Naive B cell (primary cell): Measurements from ENCODE around the gene UBXN11. TPM values are rescaled to one million over a fixed set of nuclear protein-coding genes. Genes with fewer than 3 reads are reported as not detected.
"Not testable (repeated sequence)": the region's sequence is repeated elsewhere in the genome, so short reads cannot be mapped to it uniquely, and the experiment has no call there.

Experiments
- ATAC-seq, 2 donors: fragments of 150-1000 bp; cut with Tn5 transposase; 2 replicates each; pipeline ENCODE4 v1.10.0; 2021; ENCODE audit warnings: low read depth in 2 of 2, mild to moderate bottlenecking in 2 of 2, moderate library complexity in 2 of 2
- DNase-seq: peaks from one replicate; pipeline ENCODE4 v3.0.0; 2022
- H3K27ac Mint-ChIP-seq, 6 donors: one replicate each; pipeline ENCODE4 v1.8.0; 2020 to 2022; ENCODE audit warnings: mild to moderate bottlenecking in 6 of 6, mixed read lengths in 6 of 6, moderate library complexity in 5 of 6, inconsistent platforms in 2 of 6
- H3K27me3 Mint-ChIP-seq, 3 donors: one replicate each; pipeline ENCODE4 v1.8.0; 2021 to 2022; ENCODE audit warnings: mixed read lengths in 3 of 3, mild to moderate bottlenecking in 1 of 3
- H3K36me3 Mint-ChIP-seq, 2 donors: one replicate each; pipeline ENCODE4 v1.8.0; 2020 to 2022; ENCODE audit warnings: mixed read lengths in 2 of 2, inconsistent platforms in 1 of 2, mild to moderate bottlenecking in 1 of 2
- H3K4me1 Mint-ChIP-seq, 3 donors: one replicate each; pipeline ENCODE4 v1.8.0; 2020 to 2022; ENCODE audit warnings: mixed read lengths in 3 of 3, inconsistent platforms in 1 of 3, mild to moderate bottlenecking in 1 of 3, moderate library complexity in 1 of 3
- H3K4me3 Mint-ChIP-seq, 8 donors: one replicate each; pipeline ENCODE4 v1.8.0; 2020 to 2022; ENCODE audit warnings: mild to moderate bottlenecking in 8 of 8, mixed read lengths in 8 of 8, moderate library complexity in 8 of 8, inconsistent platforms in 2 of 8
- H3K9me3 Mint-ChIP-seq, 7 donors: one replicate each; pipeline ENCODE4 v1.8.0; 2020 to 2022; ENCODE audit warnings: mixed read lengths in 7 of 7, mild to moderate bottlenecking in 5 of 7, inconsistent platforms in 2 of 7, moderate library complexity in 1 of 7
- polyA plus RNA-seq, 6 donors: library from polyadenylated mRNA; unstranded; fragments of 300-500 nt; fragmentation: Illumina TruSeq; gene quantifications; one replicate each; pipeline ENCODE4 v1.2.3, GENCODE V29; 2021; ENCODE audit warnings: low read depth in 6 of 6

Gene UBXN11
- polyA plus RNA-seq, 6 donors from 2014 or later: 4.3 to 15.7 (median 6.9) TPM

GRCh38 chr1:26346274-26347033 lies 40.0 kb upstream of the UBXN11 start:
- Mint-ChIP-seq H3K4me1 (peaks cover 0 to 4% (median 0%) of the 10 kb centered on the region in 3 donors), H3K4me3 (no peak overlapping the region), H3K9me3 (peaks cover 0 to 2% (median 0%) of the 10 kb centered on the region in 7 donors), H3K36me3 (no peaks in the 10 kb centered on the region), H3K27me3 (peaks cover 3 to 9% (median 6%) of the 10 kb centered on the region in 3 donors), H3K27ac (peak overlapping the region in 2 of 6 donors; percentile 76 to 79)
- ATAC-seq: no peak
- DNase-seq: no peak

GRCh38 chr1:26345718-26346117 lies 39.3 kb upstream of the UBXN11 start:
- Mint-ChIP-seq H3K27me3 (peaks cover 0 to 9% (median 0%) of the 10 kb centered on the region in 3 donors), H3K27ac (no peak overlapping the region), H3K36me3 (no peaks in the 10 kb centered on the region), H3K4me1 (peaks cover 0 to 4% (median 0%) of the 10 kb centered on the region in 3 donors), H3K9me3 (peaks cover 0 to 2% (median 0%) of the 10 kb centered on the region in 7 donors), H3K4me3 (no peak overlapping the region)
- DNase-seq (no peak), ATAC-seq (no peak)

- peaks cover 0 to 4% (median 0%) of the 10 kb centered on the region in 3 donors for H3K4me1 Mint-ChIP-seq
These were observed 37.9 kb upstream of the UBXN11 start for GRCh38 chr1:26344147-26344920.

GRCh38 chr1:26340047-26340481 lies 33.6 kb upstream of the UBXN11 start:
- H3K4me3 Mint-ChIP-seq: no peak overlapping the region
- H3K9me3 Mint-ChIP-seq: no peaks in the 10 kb centered on the region
- peaks cover 8 to 14% (median 12%) of the 10 kb centered on the region in 3 donors for H3K4me1 Mint-ChIP-seq
- peaks cover 0 to 9% (median 0%) of the 10 kb centered on the region in 3 donors for H3K27me3 Mint-ChIP-seq
- H3K36me3 Mint-ChIP-seq: no peaks in the 10 kb centered on the region
- H3K27ac Mint-ChIP-seq: peak overlapping the region in 1 of 6 donors; percentile 51
- ATAC-seq (no peak), DNase-seq (no peak)

More at GRCh38 chr1:26344147-26344920, 37.9 kb upstream of the UBXN11 start:
- DNase-seq (no peak), ATAC-seq (no peak)
- Mint-ChIP-seq H3K4me3 (no peak overlapping the region), H3K27ac (no peak overlapping the region), H3K27me3 (peaks cover 0 to 9% (median 0%) of the 10 kb centered on the region in 3 donors), H3K36me3 (no peaks in the 10 kb centered on the region), H3K9me3 (peaks cover 0 to 2% (median 0%) of the 10 kb centered on the region in 7 donors)

GRCh38 chr1:26338670-26339069 lies 32.2 kb upstream of the UBXN11 start:
- Mint-ChIP-seq H3K27ac (peak overlapping the region in 3 of 6 donors; percentile 12 to 73 (median 24)), H3K27me3 (peaks cover 0 to 9% (median 0%) of the 10 kb centered on the region in 3 donors), H3K9me3 (no peaks in the 10 kb centered on the region), H3K4me3 (peak overlapping the region in 3 of 8 donors; percentile 4 to 53 (median 30)), H3K36me3 (no peaks in the 10 kb centered on the region), H3K4me1 (peaks cover 8 to 17% (median 16%) of the 10 kb centered on the region in 3 donors)
- ATAC-seq (no peak), DNase-seq (no peak)

- ATAC-seq (no peak), DNase-seq (no peak)
- H3K27ac Mint-ChIP-seq: peak overlapping the region in 3 of 6 donors; percentile 28 to 66 (median 38)
- no peaks in the 10 kb centered on the region for H3K36me3 Mint-ChIP-seq
- H3K9me3 Mint-ChIP-seq: no peaks in the 10 kb centered on the region
- peaks cover 8 to 17% (median 16%) of the 10 kb centered on the region in 3 donors for H3K4me1 Mint-ChIP-seq
- peaks cover 0 to 9% (median 0%) of the 10 kb centered on the region in 3 donors for H3K27me3 Mint-ChIP-seq
- H3K4me3 Mint-ChIP-seq: peak overlapping the region in 7 of 8 donors; percentile 4 to 95 (median 75)
These were observed 31.2 kb upstream of the UBXN11 start for GRCh38 chr1:26337625-26338024.

GRCh38 chr1:26337206-26337535 lies 30.7 kb upstream of the UBXN11 start:
- H3K27ac Mint-ChIP-seq: no peak overlapping the region
- H3K4me1 Mint-ChIP-seq: peaks cover 8 to 17% (median 16%) of the 10 kb centered on the region in 3 donors
- H3K36me3 Mint-ChIP-seq: no peaks in the 10 kb centered on the region

GRCh38 chr1:26336477-26337205 lies 30.2 kb upstream of the UBXN11 start:
- DNase-seq: peak; percentile 77

More at GRCh38 chr1:26337206-26337535, 30.7 kb upstream of the UBXN11 start:
- peak overlapping the region in 7 of 8 donors; percentile 62 to 95 (median 83) for H3K4me3 Mint-ChIP-seq
- no peaks in the 10 kb centered on the region for H3K9me3 Mint-ChIP-seq
- no peak for ATAC-seq
- no peak for DNase-seq
- peaks cover 0 to 5% (median 0%) of the 10 kb centered on the region in 3 donors for H3K27me3 Mint-ChIP-seq

GRCh38 chr1:26335774-26336476 lies 29.5 kb upstream of the UBXN11 start:
- Mint-ChIP-seq H3K9me3 (no peaks in the 10 kb centered on the region), H3K27ac (peak overlapping the region in 2 of 6 donors; percentile 59 to 62), H3K4me3 (peak overlapping the region; percentile 88 to 95 (median 92)), H3K36me3 (no peaks in the 10 kb centered on the region), H3K4me1 (peaks cover 8 to 17% (median 16%) of the 10 kb centered on the region in 3 donors), H3K27me3 (no peaks in the 10 kb centered on the region)
- DNase-seq (no peak), ATAC-seq (peak; percentile 3 to 5)

More at GRCh38 chr1:26336477-26337205, 30.2 kb upstream of the UBXN11 start:
- no peaks in the 10 kb centered on the region for H3K9me3 Mint-ChIP-seq
- H3K27ac Mint-ChIP-seq: peak overlapping the region in 3 of 6 donors; percentile 65 to 89 (median 67)
- H3K4me1 Mint-ChIP-seq: peaks cover 8 to 17% (median 16%) of the 10 kb centered on the region in 3 donors
- ATAC-seq: peak; percentile 88 to 90
- no peaks in the 10 kb centered on the region for H3K36me3 Mint-ChIP-seq
- peak overlapping the region; percentile 88 to 95 (median 92) for H3K4me3 Mint-ChIP-seq
- no peaks in the 10 kb centered on the region for H3K27me3 Mint-ChIP-seq

- H3K27ac Mint-ChIP-seq, H3K36me3 Mint-ChIP-seq, ATAC-seq, H3K27me3 Mint-ChIP-seq, DNase-seq, H3K4me3 Mint-ChIP-seq, H3K9me3 Mint-ChIP-seq: not testable (repeated sequence)
- peaks cover 8 to 17% (median 16%) of the 10 kb centered on the region in 3 donors for H3K4me1 Mint-ChIP-seq
These were observed 26.9 kb upstream of the UBXN11 start for GRCh38 chr1:26333312-26333711.

GRCh38 chr1:26330276-26330675 lies 23.8 kb upstream of the UBXN11 start:
- H3K4me3 Mint-ChIP-seq: no peak overlapping the region
- H3K4me1 Mint-ChIP-seq: peaks cover 3 to 5% (median 5%) of the 10 kb centered on the region in 3 donors
- DNase-seq: no peak
- H3K9me3 Mint-ChIP-seq: no peaks in the 10 kb centered on the region
- no peaks in the 10 kb centered on the region for H3K27me3 Mint-ChIP-seq
- ATAC-seq: no peak
- no peaks in the 10 kb centered on the region for H3K36me3 Mint-ChIP-seq
- no peak overlapping the region for H3K27ac Mint-ChIP-seq

- H3K9me3 Mint-ChIP-seq, ATAC-seq, H3K4me3 Mint-ChIP-seq, H3K4me1 Mint-ChIP-seq, DNase-seq, H3K27ac Mint-ChIP-seq, H3K36me3 Mint-ChIP-seq, H3K27me3 Mint-ChIP-seq: not testable (repeated sequence)
These were observed 22.9 kb upstream of the UBXN11 start for GRCh38 chr1:26329380-26329779.
